Right lobe of liver (tissue), 6 donors: Measurements from ENCODE around the gene SFXN3. TPM values are rescaled to one million over a fixed set of nuclear protein-coding genes. Genes with fewer than 3 reads are reported as not detected.

ENCODE experiments used
- ATAC-seq, 4 donors: fragments of 200-7000 bp; cut with Tn5 transposase; one replicate each; pipeline ENCODE4 v1.9.1; 2020; ENCODE audit warnings: mild to moderate bottlenecking in 4 of 4, moderate library complexity in 4 of 4
- DNase-seq, 3 donors: peaks; one replicate each; pipeline ENCODE4 v3.0.0-alpha.2; 2020
- H3K27ac ChIP-seq, 3 donors: fragments of 200-600 bp; one replicate each; pipeline ENCODE4 v1.8.0; 2022
- H3K27me3 ChIP-seq, 2 donors: fragments of 200-600 bp; one replicate each; pipeline ENCODE4 v1.8.0; 2022
- H3K36me3 ChIP-seq, 4 donors: fragments of 200-600 bp; sonication (generic) in 1 of 4; one replicate each; pipeline versions ENCODE4 v1.5.1 to v1.8.0; 2017 to 2022; ENCODE audit warnings: control low read depth in 1 of 4
- H3K4me1 ChIP-seq, 4 donors: fragments of 200-600 bp; sonication (generic) in 1 of 4; one replicate each; pipeline versions ENCODE4 v1.5.1 to v1.8.0; 2017 to 2022; ENCODE audit warnings: control low read depth in 1 of 4
- H3K4me3 ChIP-seq, 3 donors: fragments of 200-600 bp; one replicate each; pipeline ENCODE4 v1.8.0; 2022
- H3K9me3 ChIP-seq, 4 donors: fragments of 200-600 bp; sonication (generic) in 1 of 4; one replicate each; pipeline versions ENCODE4 v1.5.1 to v1.8.0; 2017 to 2022; ENCODE audit warnings: control low read depth in 1 of 4
- CTCF ChIP-seq, 4 donors: fragments of 200-600 bp in 3 of 4; fragments of 450-650 bp in 1 of 4; IDR thresholded peaks; one replicate each; pipeline versions ENCODE4 v1.5.1 to v1.8.0; 2016 to 2022; ENCODE audit warnings: antibody characterized with exemption in 4 of 4, mild to moderate bottlenecking in 2 of 4
- POLR2A ChIP-seq: fragments of 450-650 bp; IDR thresholded peaks from one replicate; pipeline ENCODE4 v1.6.1; 2017; ENCODE audit warnings: antibody characterized with exemption, mild to moderate bottlenecking
- WGBS: methylation state at CpG from one replicate; pipeline ENCODE4 v1.1.6; 2018; ENCODE audit warnings: low coverage, low lambda C conversion rate; ENCODE audit not compliant: insufficient coverage; ENCODE audit errors: missing lambda C conversion rate; 5-methylcytosine and 5-hydroxymethylcytosine counted together
- intact Hi-C, 2 donors: fragments of 100-400 bp; cut with DNase I; formaldehyde crosslinking; loops; one replicate each; pipeline versions ENCODE4 v1.11.2 to v1.14.1; 2022
- total RNA-seq, 6 experiments: library from RNA; depleted of rRNA in 2 of 6; stranded (reverse); fragments of >200 nt in 2 of 6; fragmentation: NEBNext Ultra II Directional in 3 of 6; extraction: Animal tissue kit (Norgen Biotek cat#: 25700) in 3 of 6; gene quantifications; one replicate each; pipeline versions ENCODE4 v1.1.0 to v1.2.4, GENCODE V29; 2016 to 2023
- donor health status: DM: no; HTN: yes; CAD: no.
- donor health status: DM: no; HTN: no; CAD: no.
- donor health status: DM: no; HTN: no; CAD: no.
- donor health status: DM: no; HTN: yes; CAD: no.
- donor health status: DM: no; HTN: yes; CAD: no.

SFXN3 gene
- total RNA-seq, 6 experiments from 2014 or later: 4.0 to 17.0 (median 7.6) TPM

GRCh38 chr10:101035916-101036702 is 5.1 kb downstream of the SFXN3 start:
- no peak for TF ChIP-seq POLR2A
- TF ChIP-seq CTCF (IDR thresholded peaks at IDR 0.05): no peak
- 40% methylated on average over 1 of the region's 10 CpGs for WGBS

GRCh38 chr10:101036726-101037125 is 5.7 kb downstream of the SFXN3 start:
- ATAC-seq (no peak), DNase-seq (no peak)
- intact Hi-C loops: no loop called here
- no peak overlapping the region for H3K4me3 ChIP-seq
- TF ChIP-seq CTCF (IDR thresholded peaks at IDR 0.05) (no peak), POLR2A (no peak)
- WGBS: 60% methylated on average over 1 of the region's 7 CpGs
- no peaks in the 10 kb centered on the region for H3K27me3 ChIP-seq
- no peak overlapping the region for H3K27ac ChIP-seq
- H3K36me3 ChIP-seq: peaks cover 0 to 5% (median 1%) of the 10 kb centered on the region in 4 donors
- H3K9me3 ChIP-seq: no peaks in the 10 kb centered on the region
- H3K4me1 ChIP-seq: peaks cover 0 to 3% (median under 1%) of the 10 kb centered on the region in 4 donors

More at GRCh38 chr10:101035916-101036702, 5.1 kb downstream of the SFXN3 start:
- DNase-seq: no peak
- H3K27me3 ChIP-seq: no peaks in the 10 kb centered on the region
- no peak overlapping the region for H3K4me3 ChIP-seq
- H3K36me3 ChIP-seq: peaks cover 0 to 5% (median 1%) of the 10 kb centered on the region in 4 donors
- intact Hi-C loops: no loop called here
- H3K9me3 ChIP-seq: no peaks in the 10 kb centered on the region
- peaks cover 0 to 8% (median 0%) of the 10 kb centered on the region in 4 donors for H3K4me1 ChIP-seq
- no peak for ATAC-seq
- no peak overlapping the region for H3K27ac ChIP-seq

GRCh38 chr10:101038484-101038883 is 7.5 kb downstream of the SFXN3 start:
- Histone ChIP-seq H3K9me3 (no peaks in the 10 kb centered on the region), H3K27me3 (no peaks in the 10 kb centered on the region), H3K4me3 (no peak overlapping the region), H3K27ac (no peak overlapping the region), H3K36me3 (peaks cover 0 to 5% (median 1%) of the 10 kb centered on the region in 4 donors), H3K4me1 (peaks cover 0 to 10% (median 6%) of the 10 kb centered on the region in 4 donors)
- ATAC-seq: no peak
- TF ChIP-seq POLR2A (no peak), CTCF (IDR thresholded peaks at IDR 0.05) (no peak)
- intact Hi-C loops: no loop called here
- no CpG with 5 or more reads among the region's 5 CpGs for WGBS
- no peak for DNase-seq

- no peak overlapping the region for H3K27ac ChIP-seq
- ATAC-seq (no peak), DNase-seq (no peak)
- no peaks in the 10 kb centered on the region for H3K9me3 ChIP-seq
- H3K4me3 ChIP-seq: no peak overlapping the region
- no peaks in the 10 kb centered on the region for H3K27me3 ChIP-seq
- peaks cover 0 to 12% (median 6%) of the 10 kb centered on the region in 4 donors for H3K4me1 ChIP-seq
- no peak for TF ChIP-seq CTCF (IDR thresholded peaks at IDR 0.05)
- TF ChIP-seq POLR2A: no peak
- 100% methylated on average over 3 of the region's 3 CpGs for WGBS
- intact Hi-C loops: no loop called here
- H3K36me3 ChIP-seq: peaks cover 0 to 5% (median 1%) of the 10 kb centered on the region in 4 donors
Measured at GRCh38 chr10:101040061-101040460, 9.0 kb downstream of the SFXN3 start.
